22Rv1 (cell line): ENCODE measurements around the gene PYGO2.

Experiments used
- ZFX ChIP-seq: fragments of 450-650 bp; IDR thresholded peaks from 2 replicates; pipeline ENCODE4 v1.6.1; 2017; ENCODE audit warnings: antibody characterized with exemption, borderline replicate concordance
- TF ChIP-seq, protein P1 (sequence below): fragments of 450-650 bp; IDR thresholded peaks from 2 replicates; pipeline ENCODE4 v1.5.1; 2017; ENCODE audit warnings: mild to moderate bottlenecking

GRCh38 chr1:155004352-155005075 lies 42.9 kb upstream of the PYGO2 start:
- TF ChIP-seq, protein P1, sequence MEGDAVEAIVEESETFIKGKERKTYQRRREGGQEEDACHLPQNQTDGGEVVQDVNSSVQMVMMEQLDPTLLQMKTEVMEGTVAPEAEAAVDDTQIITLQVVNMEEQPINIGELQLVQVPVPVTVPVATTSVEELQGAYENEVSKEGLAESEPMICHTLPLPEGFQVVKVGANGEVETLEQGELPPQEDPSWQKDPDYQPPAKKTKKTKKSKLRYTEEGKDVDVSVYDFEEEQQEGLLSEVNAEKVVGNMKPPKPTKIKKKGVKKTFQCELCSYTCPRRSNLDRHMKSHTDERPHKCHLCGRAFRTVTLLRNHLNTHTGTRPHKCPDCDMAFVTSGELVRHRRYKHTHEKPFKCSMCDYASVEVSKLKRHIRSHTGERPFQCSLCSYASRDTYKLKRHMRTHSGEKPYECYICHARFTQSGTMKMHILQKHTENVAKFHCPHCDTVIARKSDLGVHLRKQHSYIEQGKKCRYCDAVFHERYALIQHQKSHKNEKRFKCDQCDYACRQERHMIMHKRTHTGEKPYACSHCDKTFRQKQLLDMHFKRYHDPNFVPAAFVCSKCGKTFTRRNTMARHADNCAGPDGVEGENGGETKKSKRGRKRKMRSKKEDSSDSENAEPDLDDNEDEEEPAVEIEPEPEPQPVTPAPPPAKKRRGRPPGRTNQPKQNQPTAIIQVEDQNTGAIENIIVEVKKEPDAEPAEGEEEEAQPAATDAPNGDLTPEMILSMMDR = no peak
- no peak for TF ChIP-seq ZFX
